Measurements from ENCODE around the gene VWA5B1. TPM values are rescaled to one million over a fixed set of nuclear protein-coding genes. Genes with fewer than 3 reads are reported as not detected.

The VWA5B1 gene
- total RNA-seq, 1 donor from 2014 or later, result 1.9 TPM

- TF ChIP-seq, protein P1, sequence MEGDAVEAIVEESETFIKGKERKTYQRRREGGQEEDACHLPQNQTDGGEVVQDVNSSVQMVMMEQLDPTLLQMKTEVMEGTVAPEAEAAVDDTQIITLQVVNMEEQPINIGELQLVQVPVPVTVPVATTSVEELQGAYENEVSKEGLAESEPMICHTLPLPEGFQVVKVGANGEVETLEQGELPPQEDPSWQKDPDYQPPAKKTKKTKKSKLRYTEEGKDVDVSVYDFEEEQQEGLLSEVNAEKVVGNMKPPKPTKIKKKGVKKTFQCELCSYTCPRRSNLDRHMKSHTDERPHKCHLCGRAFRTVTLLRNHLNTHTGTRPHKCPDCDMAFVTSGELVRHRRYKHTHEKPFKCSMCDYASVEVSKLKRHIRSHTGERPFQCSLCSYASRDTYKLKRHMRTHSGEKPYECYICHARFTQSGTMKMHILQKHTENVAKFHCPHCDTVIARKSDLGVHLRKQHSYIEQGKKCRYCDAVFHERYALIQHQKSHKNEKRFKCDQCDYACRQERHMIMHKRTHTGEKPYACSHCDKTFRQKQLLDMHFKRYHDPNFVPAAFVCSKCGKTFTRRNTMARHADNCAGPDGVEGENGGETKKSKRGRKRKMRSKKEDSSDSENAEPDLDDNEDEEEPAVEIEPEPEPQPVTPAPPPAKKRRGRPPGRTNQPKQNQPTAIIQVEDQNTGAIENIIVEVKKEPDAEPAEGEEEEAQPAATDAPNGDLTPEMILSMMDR (conservative IDR thresholded peaks at IDR 0.05), result no peak
- peak overlapping the region; percentile 68 for H3K4me3 Mint-ChIP-seq
- H3K36me3 Mint-ChIP-seq, result no peaks in the 10 kb centered on the region
- no peak overlapping the region for H3K27ac Mint-ChIP-seq
- peaks cover 4% of the 10 kb centered on the region for H3K4me1 Mint-ChIP-seq (ENCODE audit: unreplicated experiment)
- DNase-seq (ENCODE audit: extremely low spot score, unreplicated experiment), result no peak
- H3K27me3 Mint-ChIP-seq, result peaks cover 28% of the 10 kb centered on the region
- H3K9me3 Mint-ChIP-seq, result no peaks in the 10 kb centered on the region
These were observed 53.2 kb downstream of the VWA5B1 start for GRCh38 chr1:20343938-20344302.

DNA sequence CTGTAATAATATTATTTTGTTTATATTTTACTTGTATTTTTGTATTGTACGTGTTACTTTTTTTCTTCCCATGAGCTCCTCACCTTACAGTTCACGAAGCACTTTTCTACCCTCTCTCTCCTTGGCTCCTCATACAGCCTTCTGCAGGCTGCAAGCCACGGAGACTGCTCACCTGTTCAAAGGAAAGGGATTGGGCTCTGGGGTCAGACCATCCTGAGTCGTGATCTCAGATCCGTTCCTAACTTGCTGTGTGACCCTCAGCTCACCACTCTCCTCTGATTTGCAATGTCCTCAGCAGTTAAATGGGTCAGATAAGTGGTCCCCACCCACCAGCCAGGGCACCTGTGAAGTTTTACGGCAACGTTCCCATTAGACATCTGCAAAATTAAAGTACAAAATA lies 54.1 kb downstream of the VWA5B1 start:
- Mint-ChIP-seq H3K36me3 (no peaks in the 10 kb centered on the region), H3K27ac (no peak overlapping the region), H3K4me3 (peak overlapping the region; percentile 57), H3K27me3 (peaks cover 28% of the 10 kb centered on the region), H3K4me1 (ENCODE audit: unreplicated experiment) (peaks cover 4% of the 10 kb centered on the region), H3K9me3 (no peaks in the 10 kb centered on the region)
- TF ChIP-seq, protein P1 (conservative IDR thresholded peaks at IDR 0.05), result no peak
- no peak for DNase-seq (ENCODE audit: extremely low spot score, unreplicated experiment)

DNA sequence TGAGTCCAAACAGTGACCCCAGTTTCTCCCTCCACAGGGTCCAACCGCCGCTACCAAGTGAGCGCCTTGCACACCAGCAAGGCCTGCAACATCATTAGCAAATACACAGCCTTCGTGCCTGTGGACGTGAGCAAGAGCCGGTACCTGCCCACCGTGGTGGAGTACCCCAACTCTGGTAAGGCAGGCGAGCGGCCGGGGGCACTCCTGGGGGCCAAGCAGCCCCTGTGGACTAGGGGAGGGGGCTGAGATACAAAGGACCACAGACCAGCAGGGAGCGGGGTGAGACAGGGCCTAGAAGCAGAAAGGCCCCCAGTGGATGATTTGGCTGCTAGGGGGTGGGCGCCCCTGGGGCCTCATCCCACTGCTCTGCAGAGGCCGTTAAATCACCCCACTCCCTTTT lies 54.7 kb downstream of the VWA5B1 start:
- peaks cover 23% of the 10 kb centered on the region for H3K27me3 Mint-ChIP-seq
- no peak overlapping the region for H3K4me3 Mint-ChIP-seq
- H3K36me3 Mint-ChIP-seq, result no peaks in the 10 kb centered on the region
- DNase-seq (ENCODE audit: extremely low spot score, unreplicated experiment), result no peak
- TF ChIP-seq, protein P1 (conservative IDR thresholded peaks at IDR 0.05), result no peak
- peaks cover 4% of the 10 kb centered on the region for H3K4me1 Mint-ChIP-seq (ENCODE audit: unreplicated experiment)
- H3K9me3 Mint-ChIP-seq, result no peaks in the 10 kb centered on the region
- no peak overlapping the region for H3K27ac Mint-ChIP-seq

- Mint-ChIP-seq H3K27me3 (peaks cover 18% of the 10 kb centered on the region), H3K36me3 (no peaks in the 10 kb centered on the region), H3K27ac (no peak overlapping the region), H3K4me3 (no peak overlapping the region), H3K9me3 (no peaks in the 10 kb centered on the region), H3K4me1 (ENCODE audit: unreplicated experiment) (peaks cover 4% of the 10 kb centered on the region)
- TF ChIP-seq, protein P1 (conservative IDR thresholded peaks at IDR 0.05), result no peak
- DNase-seq (ENCODE audit: extremely low spot score, unreplicated experiment), result no peak
These were observed 55.8 kb downstream of the VWA5B1 start for GRCh38 chr1:20346433-20346832.

DNA sequence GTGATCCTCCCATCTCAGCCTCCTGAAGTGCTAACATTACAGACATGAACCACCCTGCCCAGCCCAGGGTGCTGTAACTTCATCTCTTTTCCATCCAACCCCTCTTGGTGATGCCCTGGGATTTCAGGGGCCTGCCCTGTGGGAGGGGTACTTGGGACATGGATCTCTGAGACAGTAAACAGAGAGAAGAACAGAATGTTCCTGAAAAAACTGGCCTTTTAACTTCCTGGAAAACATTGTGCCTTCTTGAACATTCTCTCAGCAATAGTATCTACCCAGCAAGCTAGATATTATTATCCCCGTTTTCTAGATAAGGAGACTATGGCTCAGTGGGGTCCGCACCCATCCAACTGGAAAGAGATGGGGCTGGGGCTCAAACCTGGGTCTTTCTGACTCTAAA lies 57.0 kb downstream of the VWA5B1 start:
- Mint-ChIP-seq H3K36me3 (no peaks in the 10 kb centered on the region), H3K27ac (no peak overlapping the region)

More for the DNA sequence above, 57.0 kb downstream of the VWA5B1 start:
- TF ChIP-seq, protein P1 (conservative IDR thresholded peaks at IDR 0.05), result no peak
- Mint-ChIP-seq H3K27me3 (peaks cover 11% of the 10 kb centered on the region), H3K4me1 (ENCODE audit: unreplicated experiment) (peaks cover 4% of the 10 kb centered on the region), H3K4me3 (no peak overlapping the region), H3K9me3 (no peaks in the 10 kb centered on the region)
- no peak for DNase-seq (ENCODE audit: extremely low spot score, unreplicated experiment)

Measured in type B pancreatic cell (in vitro differentiated cells).